GM21447 (cell line): Measurements from ENCODE around the gene ACTR10.
"Not testable (repeated sequence)": the region's sequence is repeated elsewhere in the genome, so short reads cannot be mapped to it uniquely, and the experiment has no call there.

Source experiments
- ATAC-seq: cut with Tn5 transposase; IDR thresholded peaks from one replicate; pipeline ENCODE4 v1.9.1; 2021; ENCODE audit not compliant: unreplicated experiment

The ACTR10 gene

DNA sequence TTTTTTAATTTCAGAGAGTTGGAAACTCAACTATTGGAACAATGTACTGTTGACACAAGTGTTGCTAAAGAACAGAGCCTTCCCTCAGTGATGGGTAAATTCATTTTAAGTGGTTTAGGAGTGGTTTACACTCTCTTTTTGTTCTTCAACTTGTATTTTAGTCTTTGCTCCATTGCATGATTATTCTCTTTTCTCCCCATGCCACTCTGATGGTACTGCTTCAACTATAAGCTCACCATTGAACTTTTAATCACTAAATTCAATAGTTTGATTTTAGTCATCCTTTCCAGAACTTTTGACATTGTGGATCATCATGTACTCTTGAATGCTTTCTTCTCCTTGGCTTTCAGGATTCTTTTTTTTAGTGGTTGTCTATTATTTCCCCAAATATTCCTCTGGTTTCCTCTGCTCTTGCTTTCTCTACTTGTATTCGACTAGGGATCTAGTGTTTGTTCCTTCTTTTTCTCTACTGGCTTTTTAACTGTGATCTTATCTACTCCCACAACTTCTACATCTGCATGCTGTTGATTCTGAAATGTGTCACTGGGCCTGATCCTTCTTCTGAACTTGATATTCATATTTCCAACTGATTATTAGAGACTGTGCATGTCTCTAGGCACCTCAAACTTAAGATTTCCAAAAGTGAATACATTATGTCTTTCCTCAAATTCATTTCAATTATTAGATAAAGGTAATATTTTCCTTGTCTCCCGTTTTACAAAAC, 15.4 kb downstream of the ACTR10 start:
- ATAC-seq: no peak

GRCh38 chr14:58216544-58216943, 16.6 kb downstream of the ACTR10 start:
- ATAC-seq: no peak

DNA sequence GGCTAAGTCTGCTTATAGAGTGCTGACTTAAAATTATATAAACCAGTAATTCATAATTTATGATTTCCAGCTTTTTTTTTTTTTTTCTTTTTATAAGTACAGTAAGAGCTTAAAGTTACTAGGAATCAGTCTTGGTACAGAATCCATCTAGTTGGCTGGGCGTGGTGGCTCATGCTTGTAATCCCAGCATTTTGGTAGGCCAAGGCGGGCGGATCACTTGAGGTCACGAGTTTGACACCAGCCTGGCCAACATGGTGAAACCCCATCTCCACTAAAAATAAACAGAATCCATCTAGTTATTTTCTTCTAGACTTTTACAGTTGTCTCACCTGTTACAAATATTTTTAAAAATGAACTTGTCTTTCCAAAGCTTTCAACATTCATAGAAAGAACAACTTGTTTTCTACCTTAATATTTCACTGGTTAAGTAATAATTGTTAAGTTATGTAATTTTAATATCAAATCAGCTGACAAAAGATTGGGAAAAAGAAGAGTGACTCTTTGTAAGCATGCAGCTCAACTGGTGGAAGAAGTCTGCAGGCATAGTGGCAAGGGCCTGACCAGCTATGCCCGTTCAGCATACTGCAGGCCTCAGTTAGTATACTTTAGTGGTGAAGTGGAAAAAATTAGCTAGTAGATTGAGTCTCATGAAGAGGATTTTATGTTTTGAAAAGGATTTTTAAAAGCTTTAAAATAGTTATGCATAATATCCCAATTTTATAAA, 27.3 kb downstream of the ACTR10 start:
- ATAC-seq: no peak

- no peak for ATAC-seq
These were observed 38.6 kb downstream of the ACTR10 start for GRCh38 chr14:58238252-58239243.

GRCh38 chr14:58239244-58240195, 39.6 kb downstream of the ACTR10 start:
- no peak for ATAC-seq

DNA sequence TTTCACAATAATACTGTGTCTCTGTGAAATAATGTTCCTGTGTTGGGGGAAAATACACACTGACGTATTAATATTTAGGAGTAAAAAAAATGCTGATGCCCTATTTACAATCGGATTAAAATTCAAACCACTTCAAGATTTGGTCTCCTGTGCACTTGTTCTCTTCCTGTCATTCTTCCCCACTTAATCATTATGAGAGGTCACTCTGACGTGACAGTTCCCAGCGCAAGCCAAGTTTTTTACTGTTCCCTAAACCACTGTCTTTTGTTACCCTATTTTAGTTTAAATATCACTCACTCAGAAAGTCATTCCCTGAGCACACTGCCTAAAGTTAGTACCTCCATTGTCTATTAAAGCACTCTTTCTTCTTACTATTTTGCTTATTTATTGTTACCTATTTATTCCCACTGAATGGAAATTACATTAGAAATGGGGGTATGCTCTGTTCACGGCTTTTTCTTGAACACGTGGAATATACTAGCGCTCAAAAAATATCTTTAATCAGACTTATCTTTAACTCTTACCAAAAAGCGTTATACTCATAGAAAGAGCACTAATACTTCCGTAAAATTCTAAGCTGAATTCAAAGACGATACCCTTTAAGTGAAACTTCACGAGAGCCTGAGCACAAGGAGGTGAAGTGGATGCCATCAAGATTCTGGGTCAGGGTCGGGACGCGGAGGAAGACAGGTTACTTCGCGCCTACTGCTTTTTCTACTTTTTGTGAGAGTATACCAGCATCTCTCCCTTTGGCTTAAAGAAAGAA, 44.0 kb downstream of the ACTR10 start:
- ATAC-seq: peak; percentile 36

DNA sequence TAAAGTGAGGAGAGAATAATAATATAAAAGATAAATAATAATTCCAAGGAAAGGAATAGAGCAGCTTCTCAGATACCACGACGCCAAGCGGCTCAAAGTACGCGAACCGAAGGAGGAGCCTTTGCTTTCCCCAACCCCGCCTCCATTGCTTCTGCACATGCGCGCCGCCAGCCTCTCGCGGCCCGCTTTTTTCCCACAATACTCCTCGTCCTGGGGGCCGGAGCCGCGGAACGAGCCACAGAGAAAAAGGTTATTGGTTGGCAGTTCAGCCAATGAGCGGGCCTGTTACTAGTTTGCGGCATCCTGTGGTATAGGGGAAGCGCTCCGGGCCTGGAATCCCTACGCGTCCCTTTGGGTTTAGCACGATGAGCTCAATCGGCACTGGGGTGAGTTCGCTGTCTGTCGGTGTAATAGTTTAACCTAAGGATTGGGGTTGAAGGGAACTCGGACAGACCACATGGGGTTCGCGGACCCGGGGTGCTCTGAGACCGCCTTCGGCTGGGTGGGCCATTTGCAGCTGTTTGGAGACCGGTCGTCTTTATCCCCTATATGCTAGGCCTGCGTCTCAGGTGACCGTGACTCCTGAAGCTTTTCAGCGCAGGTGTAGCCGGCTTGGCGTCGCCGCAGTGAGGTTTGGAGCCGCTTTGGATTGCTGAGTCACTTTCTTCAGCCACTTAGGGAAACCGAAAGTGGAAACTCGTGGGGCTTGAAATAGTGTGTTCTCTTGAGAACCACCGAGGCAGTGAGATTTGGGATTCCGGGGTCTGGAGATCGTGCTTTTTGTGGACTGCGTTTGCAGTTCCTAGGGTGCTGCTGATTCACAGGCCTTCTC, 44.8 kb downstream of the ACTR10 start, which contains the start of gene PSMA3:
Gene PSMA3, plus strand, starts transcription at position 288 of the 832 bp plus-strand sequence. Its CDS starts 78 bp downstream, at position 366.
- ATAC-seq: peak; percentile 90

DNA sequence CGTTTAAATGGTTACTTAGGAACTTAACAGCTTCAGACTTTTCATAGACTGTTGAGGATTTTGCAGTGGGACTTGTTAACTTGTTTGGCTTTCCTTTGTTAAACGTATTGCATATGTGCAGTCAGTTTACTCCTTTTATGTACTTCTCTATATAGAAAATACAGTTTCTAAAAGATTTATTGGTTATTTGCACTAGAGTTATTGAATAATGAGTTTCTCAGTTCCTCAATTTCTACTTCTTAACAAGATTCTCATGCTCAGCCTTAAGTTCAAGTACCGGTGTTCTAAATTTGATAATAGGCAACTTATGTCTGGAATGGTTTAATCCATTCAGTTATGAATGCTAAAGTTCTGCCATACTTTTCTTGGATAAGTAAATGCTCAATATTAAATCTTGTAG, 45.6 kb downstream of the ACTR10 start:
- ATAC-seq: no peak

DNA sequence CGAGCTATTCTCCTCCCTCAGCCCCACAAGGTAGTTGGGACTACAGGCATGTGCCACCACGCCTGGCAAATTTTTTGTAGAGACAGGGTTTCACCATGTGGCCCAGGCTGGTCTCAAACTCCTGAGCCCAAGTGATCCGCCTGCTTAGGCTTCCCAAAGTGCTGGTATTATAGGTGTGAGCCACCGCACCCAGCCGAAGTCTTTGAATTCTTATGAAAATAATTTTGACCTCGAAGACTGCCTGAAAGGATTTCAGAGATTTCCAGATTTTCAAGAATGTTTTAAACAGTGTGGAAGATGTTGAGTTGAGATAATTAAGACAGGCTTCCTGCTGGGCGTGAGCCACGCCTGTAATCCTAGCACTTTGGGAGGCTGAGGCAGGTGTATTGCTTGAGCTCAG, 49.7 kb downstream of the ACTR10 start:
- ATAC-seq: no peak

- ATAC-seq: no peak
These were observed 58.2 kb downstream of the ACTR10 start for GRCh38 chr14:58258156-58258555.

- ATAC-seq: not testable (repeated sequence)
These were observed 62.1 kb downstream of the ACTR10 start for GRCh38 chr14:58262005-58262404.

DNA sequence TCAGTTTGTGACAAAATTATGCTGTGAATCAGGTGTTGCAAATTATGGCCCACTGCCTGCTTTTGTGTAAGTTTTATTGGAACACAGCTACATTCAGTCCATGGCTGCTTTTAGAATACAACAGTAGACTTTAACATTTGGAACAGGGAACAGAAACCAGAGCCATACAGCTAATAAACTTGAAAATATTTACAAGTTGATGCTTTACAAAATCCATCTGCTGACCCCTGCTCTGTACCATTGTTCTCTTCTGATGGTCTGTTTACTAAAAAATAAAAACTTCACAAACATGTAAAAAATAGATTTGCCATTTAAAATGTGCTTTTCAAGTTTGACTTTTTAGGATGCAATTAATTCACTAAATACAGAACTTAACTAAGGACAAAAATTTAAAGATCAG, 65.5 kb downstream of the ACTR10 start:
- ATAC-seq: no peak

DNA sequence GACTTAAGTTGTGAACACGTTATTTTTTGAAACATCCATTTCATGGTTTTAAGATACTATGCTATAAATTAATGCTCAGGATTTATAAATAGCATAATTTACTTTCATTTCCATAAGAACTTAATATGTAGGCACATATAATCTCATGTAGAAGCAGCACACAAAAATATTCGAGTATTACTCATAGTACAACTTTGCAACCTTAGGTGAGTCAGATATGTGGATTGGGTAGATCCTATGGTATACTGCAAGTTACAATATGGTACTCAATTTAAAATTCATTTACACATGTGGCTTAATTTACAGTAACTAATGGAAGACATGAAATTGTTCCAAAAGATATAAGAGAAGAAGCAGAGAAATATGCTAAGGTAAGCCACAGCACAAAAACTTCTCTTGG, 70.7 kb downstream of the ACTR10 start:
- no peak for ATAC-seq

DNA sequence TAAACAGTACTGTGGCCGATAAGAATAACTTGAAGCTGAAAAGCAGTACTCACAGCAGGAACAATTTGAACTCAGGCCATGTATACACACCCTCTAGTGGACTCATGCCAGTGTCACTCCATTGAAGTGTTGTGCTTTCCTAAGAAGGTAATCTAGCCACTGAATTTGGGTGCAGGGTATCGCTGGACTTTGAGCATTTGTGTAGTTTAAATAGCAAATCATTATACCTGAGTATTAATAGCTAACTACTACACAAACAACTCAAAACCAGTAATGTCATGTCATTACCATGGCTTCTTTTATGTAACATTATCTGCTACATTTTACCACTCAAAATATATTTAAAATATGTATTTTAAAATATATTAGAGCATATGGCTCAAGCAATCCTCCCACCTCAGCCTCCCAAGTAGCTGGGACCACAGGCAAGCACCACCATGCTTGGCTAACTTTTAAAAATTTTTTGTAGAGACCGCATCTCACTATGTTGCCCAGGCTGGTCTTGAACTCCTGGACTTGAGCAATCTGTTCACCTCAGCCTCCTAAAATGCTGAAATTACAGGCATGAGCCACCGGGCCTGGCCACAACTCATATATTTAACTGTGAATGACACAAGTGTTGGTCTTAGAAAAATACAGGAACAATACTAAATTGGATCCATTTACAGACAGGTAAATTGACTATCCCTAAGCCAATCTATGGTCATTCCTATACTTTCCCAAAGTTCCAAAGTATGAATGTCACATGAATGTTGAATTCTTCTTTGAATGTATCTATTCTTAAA, 72.8 kb downstream of the ACTR10 start:
- no peak for ATAC-seq

DNA sequence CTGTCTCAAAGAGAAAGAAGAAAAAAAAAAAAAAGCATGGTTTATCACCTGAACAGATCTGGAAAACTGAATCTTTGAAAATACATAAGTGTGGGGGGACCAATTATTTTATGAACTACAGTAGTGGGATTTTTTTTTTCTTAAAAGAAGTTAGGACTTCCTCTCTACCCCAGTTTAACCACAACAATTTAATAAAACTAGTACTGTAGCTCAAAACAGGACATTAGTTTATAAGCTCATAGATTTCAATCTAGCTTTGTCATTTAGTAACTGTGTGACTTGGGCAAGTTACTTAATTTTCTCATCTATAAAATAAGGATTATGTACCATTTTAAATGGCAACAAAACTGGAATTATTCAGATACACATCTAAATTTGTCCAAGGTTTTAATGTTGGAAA, 74.9 kb downstream of the ACTR10 start:
- no peak for ATAC-seq

GRCh38 chr14:58275527-58276190, 75.7 kb downstream of the ACTR10 start:
- no peak for ATAC-seq

GRCh38 chr14:58276208-58276607, 76.3 kb downstream of the ACTR10 start:
- ATAC-seq: no peak
